Suprapubic skin (tissue), 3 donors: ENCODE measurements around the gene SCCPDH.

Experiments
- CTCF ChIP-seq, 2 donors: fragments of 200-600 bp in 1 of 2; fragments of 450-650 bp in 1 of 2; sonication (generic) in 1 of 2; IDR thresholded peaks; one replicate each; pipeline ENCODE4 v1.5.1; 2016 to 2019; ENCODE audit warnings: antibody characterized with exemption in 2 of 2, mild to moderate bottlenecking in 1 of 2, moderate library complexity in 1 of 2
- POLR2A ChIP-seq, 2 donors: fragments of 450-650 bp; IDR thresholded peaks; one replicate each; pipeline ENCODE4 v1.6.1; 2017; ENCODE audit warnings: antibody characterized with exemption in 2 of 2, mild to moderate bottlenecking in 2 of 2, moderate library complexity in 2 of 2

- no peak for TF ChIP-seq CTCF (IDR thresholded peaks at IDR 0.05)
- no peak for TF ChIP-seq POLR2A (IDR thresholded peaks at IDR 0.05)
Observed at GRCh38 chr1:246683521-246683920, 40.7 kb upstream of the SCCPDH start.
